ENCODE results near the gene ANAPC5.

The ANAPC5 gene

GRCh38 chr12:121365416-121366062 is 13.3 kb upstream of the ANAPC5 start:
- CTCF ChIA-PET = interaction anchor here (0.9 to 1.7 kb wide), 3 partner anchors 9 to 21 kb away, joined by 3 to 4 read pairs (median 3); no protein-coding TSS in a partner anchor
- no peaks in the 10 kb centered on the region for H3K36me3 ChIP-seq (ENCODE audit: control insufficient read depth in 4 of 4, insufficient read depth in 4 of 4, low read length in 3 of 4)
- no peaks in the 10 kb centered on the region for H3K27me3 ChIP-seq (replicated peaks in 2 of 5; ENCODE audit: control insufficient read depth in 4 of 5, insufficient read depth in 5 of 5, low read length in 4 of 5)
- POLR2A ChIA-PET = interaction anchor here (0.6 kb wide), 1 partner anchor 30 kb away, joined by 4 read pairs; no protein-coding TSS in a partner anchor
- H3K4me3 ChIP-seq (ENCODE audit: control insufficient read depth in 1 of 7, extremely low read depth in 1 of 7, insufficient read depth in 4 of 7, low read depth in 2 of 7, low read length in 6 of 7) = no peak overlapping the region
- H3K27ac ChIP-seq (ENCODE audit: insufficient read depth in 1 of 2, low read depth in 1 of 2, low read length in 2 of 2, poor library complexity in 1 of 2, severe bottlenecking in 2 of 2) = no peak overlapping the region
- 75% methylated on average over 2 of the region's 5 CpGs for WGBS (ENCODE audit: insufficient coverage)
- H3K9me3 ChIP-seq (ENCODE audit: control extremely low read depth in 1 of 5, control insufficient read depth in 4 of 5, insufficient read depth in 2 of 5, low read depth in 1 of 5, low read length in 4 of 5) = no peaks in the 10 kb centered on the region
- DNase-seq = no peak
- H3K4me1 ChIP-seq (ENCODE audit: control extremely low read depth in 1 of 4, control insufficient read depth in 4 of 4, insufficient read depth in 4 of 4, low read length in 3 of 4) = peaks cover 0 to 2% (median 0%) of the 10 kb centered on the region in 4 experiments

- no peak overlapping the region for H3K27ac ChIP-seq (ENCODE audit: insufficient read depth in 1 of 2, low read depth in 1 of 2, low read length in 2 of 2, poor library complexity in 1 of 2, severe bottlenecking in 2 of 2)
- peaks cover 0 to 2% (median 0%) of the 10 kb centered on the region in 4 experiments for H3K4me1 ChIP-seq (ENCODE audit: control extremely low read depth in 1 of 4, control insufficient read depth in 4 of 4, insufficient read depth in 4 of 4, low read length in 3 of 4)
- H3K36me3 ChIP-seq (ENCODE audit: control insufficient read depth in 4 of 4, insufficient read depth in 4 of 4, low read length in 3 of 4) = no peaks in the 10 kb centered on the region
- CTCF ChIA-PET = interaction anchor here (0.9 to 1.7 kb wide), 4 partner anchors 10 to 34 kb away, joined by 3 to 4 read pairs (median 4); no protein-coding TSS in a partner anchor
- peak in 1 of 3 donors; percentile 5 for DNase-seq
- WGBS (ENCODE audit: insufficient coverage) = 37% methylated on average over 5 of the region's 5 CpGs
- POLR2A ChIA-PET = no interaction called here
- H3K4me3 ChIP-seq (ENCODE audit: control insufficient read depth in 1 of 7, extremely low read depth in 1 of 7, insufficient read depth in 4 of 7, low read depth in 2 of 7, low read length in 6 of 7) = no peak overlapping the region
- no peaks in the 10 kb centered on the region for H3K27me3 ChIP-seq (replicated peaks in 2 of 5; ENCODE audit: control insufficient read depth in 4 of 5, insufficient read depth in 5 of 5, low read length in 4 of 5)
- H3K9me3 ChIP-seq (ENCODE audit: control extremely low read depth in 1 of 5, control insufficient read depth in 4 of 5, insufficient read depth in 2 of 5, low read depth in 1 of 5, low read length in 4 of 5) = no peaks in the 10 kb centered on the region
Measured at GRCh38 chr12:121364683-121365121, 12.5 kb upstream of the ANAPC5 start.

- H3K9me3 ChIP-seq (ENCODE audit: control extremely low read depth in 1 of 5, control insufficient read depth in 4 of 5, insufficient read depth in 2 of 5, low read depth in 1 of 5, low read length in 4 of 5) = no peaks in the 10 kb centered on the region
- no CpG with 5 or more reads among the region's 3 CpGs for WGBS (ENCODE audit: insufficient coverage)
- H3K4me1 ChIP-seq (ENCODE audit: control extremely low read depth in 1 of 4, control insufficient read depth in 4 of 4, insufficient read depth in 4 of 4, low read length in 3 of 4) = peaks cover 0 to 3% (median 2%) of the 10 kb centered on the region in 4 experiments
- DNase-seq = no peak
- ChIA-PET CTCF (interaction anchor here (1.3 to 1.4 kb wide), 2 partner anchors 23 to 75 kb away, joined by 5 read pairs; no protein-coding TSS in a partner anchor), POLR2A (no interaction called here)
- no peaks in the 10 kb centered on the region for H3K36me3 ChIP-seq (ENCODE audit: control insufficient read depth in 4 of 4, insufficient read depth in 4 of 4, low read length in 3 of 4)
- no peaks in the 10 kb centered on the region for H3K27me3 ChIP-seq (replicated peaks in 2 of 5; ENCODE audit: control insufficient read depth in 4 of 5, insufficient read depth in 5 of 5, low read length in 4 of 5)
- no peak overlapping the region for H3K27ac ChIP-seq (ENCODE audit: insufficient read depth in 1 of 2, low read depth in 1 of 2, low read length in 2 of 2, poor library complexity in 1 of 2, severe bottlenecking in 2 of 2)
- no peak overlapping the region for H3K4me3 ChIP-seq (ENCODE audit: control insufficient read depth in 1 of 7, extremely low read depth in 1 of 7, insufficient read depth in 4 of 7, low read depth in 2 of 7, low read length in 6 of 7)
Measured at GRCh38 chr12:121358073-121358472, 5.9 kb upstream of the ANAPC5 start.

GRCh38 chr12:121357331-121357730 is 5.1 kb upstream of the ANAPC5 start:
- no peaks in the 10 kb centered on the region for H3K36me3 ChIP-seq (ENCODE audit: control insufficient read depth in 4 of 4, insufficient read depth in 4 of 4, low read length in 3 of 4)
- H3K4me3 ChIP-seq (ENCODE audit: control insufficient read depth in 1 of 7, extremely low read depth in 1 of 7, insufficient read depth in 4 of 7, low read depth in 2 of 7, low read length in 6 of 7) = no peak overlapping the region
- H3K9me3 ChIP-seq (ENCODE audit: control extremely low read depth in 1 of 5, control insufficient read depth in 4 of 5, insufficient read depth in 2 of 5, low read depth in 1 of 5, low read length in 4 of 5) = no peaks in the 10 kb centered on the region
- DNase-seq = no peak
- no peak overlapping the region for H3K27ac ChIP-seq (ENCODE audit: insufficient read depth in 1 of 2, low read depth in 1 of 2, low read length in 2 of 2, poor library complexity in 1 of 2, severe bottlenecking in 2 of 2)
- ChIA-PET CTCF (interaction anchor here (1.4 kb wide), 1 partner anchor 23 kb away, joined by 5 read pairs; no protein-coding TSS in a partner anchor), POLR2A (no interaction called here)
- H3K27me3 ChIP-seq (replicated peaks in 2 of 5; ENCODE audit: control insufficient read depth in 4 of 5, insufficient read depth in 5 of 5, low read length in 4 of 5) = no peaks in the 10 kb centered on the region
- 82% methylated on average over 1 of the region's 4 CpGs for WGBS (ENCODE audit: insufficient coverage)
- peaks cover 0 to 6% (median 5%) of the 10 kb centered on the region in 4 experiments for H3K4me1 ChIP-seq (ENCODE audit: control extremely low read depth in 1 of 4, control insufficient read depth in 4 of 4, insufficient read depth in 4 of 4, low read length in 3 of 4)

GRCh38 chr12:121356657-121357056 is 4.4 kb upstream of the ANAPC5 start:
- ChIA-PET CTCF (interaction anchor here (0.6 kb wide), 1 partner anchor 11 kb away, joined by 4 read pairs; no protein-coding TSS in a partner anchor), POLR2A (no interaction called here)
- 87% methylated on average over 3 of the region's 3 CpGs for WGBS (ENCODE audit: insufficient coverage)
- Histone ChIP-seq H3K36me3 (ENCODE audit: control insufficient read depth in 4 of 4, insufficient read depth in 4 of 4, low read length in 3 of 4) (no peaks in the 10 kb centered on the region), H3K27me3 (replicated peaks in 2 of 5; ENCODE audit: control insufficient read depth in 4 of 5, insufficient read depth in 5 of 5, low read length in 4 of 5) (no peaks in the 10 kb centered on the region), H3K27ac (ENCODE audit: insufficient read depth in 1 of 2, low read depth in 1 of 2, low read length in 2 of 2, poor library complexity in 1 of 2, severe bottlenecking in 2 of 2) (no peak overlapping the region), H3K4me1 (ENCODE audit: control extremely low read depth in 1 of 4, control insufficient read depth in 4 of 4, insufficient read depth in 4 of 4, low read length in 3 of 4) (peaks cover 1 to 6% (median 5%) of the 10 kb centered on the region in 4 experiments), H3K9me3 (ENCODE audit: control extremely low read depth in 1 of 5, control insufficient read depth in 4 of 5, insufficient read depth in 2 of 5, low read depth in 1 of 5, low read length in 4 of 5) (no peaks in the 10 kb centered on the region), H3K4me3 (ENCODE audit: control insufficient read depth in 1 of 7, extremely low read depth in 1 of 7, insufficient read depth in 4 of 7, low read depth in 2 of 7, low read length in 6 of 7) (no peak overlapping the region)
- DNase-seq = no peak

- CTCF ChIA-PET = interaction anchor here (0.9 to 1.8 kb wide), 3 partner anchors 13 to 87 kb away, joined by 3 to 5 read pairs (median 4); no protein-coding TSS in a partner anchor
- Histone ChIP-seq H3K36me3 (ENCODE audit: control insufficient read depth in 4 of 4, insufficient read depth in 4 of 4, low read length in 3 of 4) (no peaks in the 10 kb centered on the region), H3K4me1 (ENCODE audit: control extremely low read depth in 1 of 4, control insufficient read depth in 4 of 4, insufficient read depth in 4 of 4, low read length in 3 of 4) (peaks cover 3 to 12% (median 7%) of the 10 kb centered on the region in 4 experiments), H3K27ac (ENCODE audit: insufficient read depth in 1 of 2, low read depth in 1 of 2, low read length in 2 of 2, poor library complexity in 1 of 2, severe bottlenecking in 2 of 2) (no peak overlapping the region), H3K4me3 (ENCODE audit: control insufficient read depth in 1 of 7, extremely low read depth in 1 of 7, insufficient read depth in 4 of 7, low read depth in 2 of 7, low read length in 6 of 7) (no peak overlapping the region), H3K27me3 (replicated peaks in 2 of 5; ENCODE audit: control insufficient read depth in 4 of 5, insufficient read depth in 5 of 5, low read length in 4 of 5) (no peaks in the 10 kb centered on the region), H3K9me3 (ENCODE audit: control extremely low read depth in 1 of 5, control insufficient read depth in 4 of 5, insufficient read depth in 2 of 5, low read depth in 1 of 5, low read length in 4 of 5) (no peaks in the 10 kb centered on the region)
- WGBS (ENCODE audit: insufficient coverage) = 90% methylated on average over 2 of the region's 6 CpGs
- POLR2A ChIA-PET = no interaction called here
- DNase-seq = no peak
Measured at GRCh38 chr12:121355818-121356217, 3.6 kb upstream of the ANAPC5 start.

GRCh38 chr12:121352682-121353018 is 439 bp upstream of the ANAPC5 start:
- Histone ChIP-seq H3K4me1 (ENCODE audit: control extremely low read depth in 1 of 4, control insufficient read depth in 4 of 4, insufficient read depth in 4 of 4, low read length in 3 of 4) (peaks cover 3 to 16% (median 11%) of the 10 kb centered on the region in 4 experiments), H3K27ac (ENCODE audit: insufficient read depth in 1 of 2, low read depth in 1 of 2, low read length in 2 of 2, poor library complexity in 1 of 2, severe bottlenecking in 2 of 2) (peak overlapping the region; percentile 64 to 84), H3K27me3 (replicated peaks in 2 of 5; ENCODE audit: control insufficient read depth in 4 of 5, insufficient read depth in 5 of 5, low read length in 4 of 5) (no peaks in the 10 kb centered on the region), H3K36me3 (ENCODE audit: control insufficient read depth in 4 of 4, insufficient read depth in 4 of 4, low read length in 3 of 4) (no peaks in the 10 kb centered on the region), H3K4me3 (ENCODE audit: control insufficient read depth in 1 of 7, extremely low read depth in 1 of 7, insufficient read depth in 4 of 7, low read depth in 2 of 7, low read length in 6 of 7) (peak overlapping the region; percentile 77 to 99 (median 93)), H3K9me3 (ENCODE audit: control extremely low read depth in 1 of 5, control insufficient read depth in 4 of 5, insufficient read depth in 2 of 5, low read depth in 1 of 5, low read length in 4 of 5) (no peaks in the 10 kb centered on the region)
- WGBS (ENCODE audit: insufficient coverage) = 0% methylated on average over 3 of the region's 12 CpGs
- ChIA-PET CTCF (interaction anchor here (1.2 to 2.4 kb wide), 3 partner anchors 15 to 92 kb away, joined by 3 to 9 read pairs (median 6); no protein-coding TSS in a partner anchor), POLR2A (interaction anchor here (1.8 kb wide), 1 partner anchor 47 kb away, joined by 6 read pairs; the partner anchor contains the start of gene RNF34)
- no peak for DNase-seq
